ENCODE results near the gene LAIR1. TPM values are rescaled to one million over a fixed set of nuclear protein-coding genes. Genes with fewer than 3 reads are reported as not detected.

LAIR1 gene
- total and polyA plus RNA-seq, 4 donors = 1.2 to 16.3 (median 4.8) TPM

- Histone ChIP-seq H3K9ac (ENCODE audit: low read depth in 1 of 2, low read length in 2 of 2) (no peak overlapping the region), H3K4me1 (ENCODE audit: control insufficient read depth in 4 of 4, insufficient read depth in 4 of 4, low read length in 3 of 4) (no peaks in the 10 kb centered on the region), H3K36me3 (ENCODE audit: control insufficient read depth in 4 of 4, insufficient read depth in 3 of 4, low read depth in 1 of 4, low read length in 3 of 4) (no peaks in the 10 kb centered on the region), H3K9me3 (ENCODE audit: control insufficient read depth in 4 of 4, low read length in 3 of 4) (no peaks in the 10 kb centered on the region), H3K27ac (ENCODE audit: low read depth in 1 of 2, low read length in 2 of 2) (no peak overlapping the region), H3K27me3 (ENCODE audit: control insufficient read depth in 4 of 4, insufficient read depth in 4 of 4, low read length in 3 of 4) (peaks cover 0 to under 1% (median 0%) of the 10 kb centered on the region in 4 donors), H3K4me3 (ENCODE audit: low read depth in 1 of 3, low read length in 3 of 3) (no peak overlapping the region)
- WGBS = 51% methylated on average over 5 of the region's 5 CpGs
- no peak for DNase-seq (ENCODE audit: low spot score)
- TF ChIP-seq MAX (IDR thresholded peaks at IDR 0.05) (no peak), GABPA (IDR thresholded peaks at IDR 0.05 in 1 of 2, conservative IDR thresholded peaks at IDR 0.05 in 1 of 2) (no peak), FOXA2 (IDR thresholded peaks at IDR 0.05) (no peak), SP1 (IDR thresholded peaks at IDR 0.05) (no peak), RXRA (IDR thresholded peaks at IDR 0.05) (no peak), RAD21 (IDR thresholded peaks at IDR 0.05) (no peak), TAF1 (conservative IDR thresholded peaks at IDR 0.05) (no peak)
These were observed 29.6 kb downstream of the LAIR1 start for GRCh38 chr19:54335164-54335563.

GRCh38 chr19:54333586-54334298 lies 31.0 kb downstream of the LAIR1 start:
- no peak for TF ChIP-seq HNF4G (IDR thresholded peaks at IDR 0.05)
- no peak for TF ChIP-seq MAX (IDR thresholded peaks at IDR 0.05)
- TF ChIP-seq RXRA (IDR thresholded peaks at IDR 0.05) = no peak
- no peak for TF ChIP-seq NR2F2 (IDR thresholded peaks at IDR 0.05)
- TF ChIP-seq EGR1 (IDR thresholded peaks at IDR 0.05; ENCODE audit: low read depth in 2 of 2) = no peak
- no peak for TF ChIP-seq RAD21 (IDR thresholded peaks at IDR 0.05)
- no peak for TF ChIP-seq SP1 (IDR thresholded peaks at IDR 0.05)
- no peak for TF ChIP-seq FOXA1 (IDR thresholded peaks at IDR 0.05)
- no peak for TF ChIP-seq HNF4A (conservative IDR thresholded peaks at IDR 0.05)
- TF ChIP-seq ATF3 (IDR thresholded peaks at IDR 0.05) = no peak
- TF ChIP-seq GABPA (IDR thresholded peaks at IDR 0.05 in 1 of 2, conservative IDR thresholded peaks at IDR 0.05 in 1 of 2) = no peak
- no peak for TF ChIP-seq CTCF (IDR thresholded peaks at IDR 0.05; ENCODE audit: low read depth, low read length, missing input control)
- no peak for TF ChIP-seq TAF1 (conservative IDR thresholded peaks at IDR 0.05)
- TF ChIP-seq FOXA2 (IDR thresholded peaks at IDR 0.05) = no peak
- TF ChIP-seq YY1 (IDR thresholded peaks at IDR 0.05) = no peak
- TF ChIP-seq REST (IDR thresholded peaks at IDR 0.05) = no peak
- Histone ChIP-seq H3K9me3 (ENCODE audit: control insufficient read depth in 4 of 4, low read length in 3 of 4) (peaks cover 0 to 3% (median 0%) of the 10 kb centered on the region in 4 donors), H3K9ac (ENCODE audit: low read depth in 1 of 2, low read length in 2 of 2) (no peak overlapping the region), H3K4me1 (ENCODE audit: control insufficient read depth in 4 of 4, insufficient read depth in 4 of 4, low read length in 3 of 4) (no peaks in the 10 kb centered on the region), H3K4me3 (ENCODE audit: low read depth in 1 of 3, low read length in 3 of 3) (no peak overlapping the region), H3K36me3 (ENCODE audit: control insufficient read depth in 4 of 4, insufficient read depth in 3 of 4, low read depth in 1 of 4, low read length in 3 of 4) (no peaks in the 10 kb centered on the region), H3K27me3 (ENCODE audit: control insufficient read depth in 4 of 4, insufficient read depth in 4 of 4, low read length in 3 of 4) (peaks cover 0 to 4% (median 0%) of the 10 kb centered on the region in 4 donors), H3K27ac (ENCODE audit: low read depth in 1 of 2, low read length in 2 of 2) (no peak overlapping the region)
- DNase-seq (ENCODE audit: low spot score) = no peak
- 69% methylated on average over 3 of the region's 3 CpGs for WGBS

Measured in liver (tissue), 9 donors.